GM03348 (cell line): Measurements from ENCODE around the gene PLN.

Source experiments
- DNase-seq: peaks from one replicate; pipeline ENCODE4 v3.0.0; 2012; ENCODE audit warnings: low spot score

The PLN gene

DNA sequence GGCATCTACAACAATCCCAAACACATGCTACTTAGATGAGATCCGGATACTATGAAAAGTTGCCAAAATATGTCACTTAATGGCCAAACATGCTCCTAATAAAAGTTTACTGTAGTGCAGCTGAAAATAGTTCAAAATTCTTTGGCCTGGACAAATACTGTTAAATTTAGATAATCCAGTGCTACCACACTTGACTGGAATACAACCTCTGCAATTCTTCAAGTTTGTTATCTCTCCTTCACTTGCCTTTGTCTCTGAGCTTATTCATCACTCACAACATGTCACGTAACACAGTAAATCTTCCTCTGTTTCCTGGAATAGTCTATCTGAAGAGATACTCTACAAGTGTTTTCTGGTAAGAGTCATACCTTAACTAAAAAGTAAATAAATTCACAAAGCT, 10.5 kb upstream of the PLN start:
- peak; percentile 40 for DNase-seq

DNA sequence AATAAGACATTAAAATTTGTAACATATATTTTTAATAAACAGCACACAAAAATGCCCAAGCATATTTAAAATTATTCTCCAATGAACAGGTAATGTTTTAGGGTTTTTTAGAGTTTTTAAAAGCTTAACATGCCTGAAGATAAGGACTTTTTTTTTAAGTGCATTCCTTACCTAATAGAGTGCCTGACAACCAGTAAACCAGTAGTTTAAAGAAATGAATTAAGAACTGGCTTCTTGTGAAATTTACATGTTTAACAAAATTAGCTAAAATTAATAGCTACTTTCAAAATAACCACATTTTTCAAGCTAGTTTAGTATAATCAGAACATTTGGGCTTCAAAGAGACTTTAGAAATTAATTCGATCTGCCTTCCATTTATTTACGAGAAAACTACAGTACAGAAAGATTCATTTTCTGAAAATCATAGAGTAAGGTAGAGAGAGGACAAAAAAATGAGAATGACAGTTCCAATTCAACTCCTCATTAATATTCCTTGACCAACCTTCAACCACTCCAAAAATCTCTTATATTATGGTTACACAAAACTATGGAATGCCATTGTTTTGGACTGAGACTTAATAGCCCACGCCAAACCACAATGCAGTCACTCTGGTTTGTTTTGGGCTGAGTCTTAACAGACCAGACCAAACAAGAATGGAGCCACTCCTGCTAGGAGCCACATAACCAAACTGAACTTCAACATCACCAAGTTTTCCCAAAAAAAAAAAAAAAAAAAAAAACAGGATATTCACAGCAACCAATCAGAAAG, 5.7 kb upstream of the PLN start:
- DNase-seq: peak; percentile 65

DNA sequence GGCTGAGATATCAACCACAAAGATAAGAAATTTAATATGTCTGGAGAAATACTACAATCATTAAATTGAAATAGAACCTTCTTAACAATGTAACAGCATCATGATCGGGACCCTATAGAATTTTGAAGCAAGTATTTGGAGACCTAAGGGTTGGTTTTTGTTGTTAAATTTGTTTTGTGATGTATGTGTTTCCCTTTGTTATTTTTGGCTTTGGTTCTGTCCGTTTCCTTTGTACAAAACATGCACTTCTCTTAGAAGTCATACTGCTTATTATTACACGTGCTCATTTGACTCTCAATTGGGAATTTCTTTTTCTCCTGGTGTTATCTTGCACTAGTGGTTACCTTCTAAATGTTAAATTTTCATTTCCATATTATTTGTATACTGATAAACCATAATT, 4.0 kb upstream of the PLN start:
- DNase-seq: no peak

DNA sequence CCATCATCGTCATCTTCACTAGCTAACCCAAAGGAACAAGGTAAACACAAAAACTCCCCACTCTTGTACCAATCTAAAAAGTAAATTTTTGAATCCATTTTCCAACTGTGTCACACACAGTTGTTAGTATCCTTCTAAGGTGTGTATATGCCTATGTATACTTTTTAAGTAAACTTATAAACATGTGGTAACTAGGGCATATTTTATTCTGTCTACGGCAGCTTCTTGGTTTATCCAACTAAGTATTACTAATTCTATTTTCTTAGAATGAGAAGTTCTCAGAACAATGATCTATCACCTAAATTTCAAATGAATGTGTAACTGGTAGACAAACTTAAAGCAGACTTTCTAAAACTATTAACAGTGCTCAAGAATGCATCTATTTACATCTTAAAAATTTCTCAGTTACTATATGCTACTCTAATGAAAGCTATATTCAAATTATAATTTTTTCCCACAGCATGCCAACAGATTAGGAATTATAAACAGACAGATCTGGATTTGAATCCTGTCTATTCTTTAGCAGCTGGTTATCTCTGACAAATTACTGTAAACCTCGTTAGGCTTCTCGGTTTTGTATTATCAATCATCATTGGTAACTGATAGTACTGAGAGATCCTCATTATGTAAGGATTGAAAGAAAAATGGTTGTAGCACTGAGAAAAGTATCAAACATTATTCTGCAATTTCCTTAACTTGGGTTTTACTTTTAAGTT, 1.8 kb upstream of the PLN start:
- no peak for DNase-seq

DNA sequence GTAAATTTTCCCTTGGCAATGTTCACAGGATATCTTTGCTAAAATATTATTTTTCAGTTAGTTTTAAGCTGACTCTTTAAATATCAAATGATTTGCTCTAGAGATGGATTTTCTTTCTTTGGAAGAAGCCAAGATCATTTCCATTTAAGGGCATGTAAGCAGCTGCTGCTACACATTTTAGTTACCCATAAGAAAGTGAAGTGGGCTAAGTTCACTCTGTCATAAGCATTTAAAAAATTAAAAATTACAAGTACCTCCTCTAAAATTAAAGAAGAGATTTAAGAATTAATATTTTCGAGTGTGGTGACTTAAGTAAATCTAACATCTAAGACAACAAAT, 1.2 kb upstream of the PLN start:
- no peak for DNase-seq

DNA sequence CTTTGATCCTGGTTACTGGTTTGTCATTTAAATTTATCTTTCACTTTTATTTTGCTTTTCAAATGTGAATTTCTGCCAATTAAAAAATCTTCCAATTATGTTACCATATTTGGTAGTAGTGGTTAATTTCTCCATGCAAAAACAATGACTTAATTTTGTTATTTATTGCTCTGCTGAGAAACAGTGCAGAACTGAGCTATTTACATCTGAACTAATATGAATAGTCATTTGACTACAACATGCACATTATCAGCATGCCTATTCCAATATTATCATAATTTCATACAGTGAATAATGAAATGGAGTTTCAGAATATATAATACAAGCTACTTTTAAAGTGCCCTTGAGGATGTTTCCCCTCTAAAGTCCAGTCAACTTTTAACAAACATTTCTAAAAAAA, 517 bp downstream of the PLN start:
- no peak for DNase-seq

DNA sequence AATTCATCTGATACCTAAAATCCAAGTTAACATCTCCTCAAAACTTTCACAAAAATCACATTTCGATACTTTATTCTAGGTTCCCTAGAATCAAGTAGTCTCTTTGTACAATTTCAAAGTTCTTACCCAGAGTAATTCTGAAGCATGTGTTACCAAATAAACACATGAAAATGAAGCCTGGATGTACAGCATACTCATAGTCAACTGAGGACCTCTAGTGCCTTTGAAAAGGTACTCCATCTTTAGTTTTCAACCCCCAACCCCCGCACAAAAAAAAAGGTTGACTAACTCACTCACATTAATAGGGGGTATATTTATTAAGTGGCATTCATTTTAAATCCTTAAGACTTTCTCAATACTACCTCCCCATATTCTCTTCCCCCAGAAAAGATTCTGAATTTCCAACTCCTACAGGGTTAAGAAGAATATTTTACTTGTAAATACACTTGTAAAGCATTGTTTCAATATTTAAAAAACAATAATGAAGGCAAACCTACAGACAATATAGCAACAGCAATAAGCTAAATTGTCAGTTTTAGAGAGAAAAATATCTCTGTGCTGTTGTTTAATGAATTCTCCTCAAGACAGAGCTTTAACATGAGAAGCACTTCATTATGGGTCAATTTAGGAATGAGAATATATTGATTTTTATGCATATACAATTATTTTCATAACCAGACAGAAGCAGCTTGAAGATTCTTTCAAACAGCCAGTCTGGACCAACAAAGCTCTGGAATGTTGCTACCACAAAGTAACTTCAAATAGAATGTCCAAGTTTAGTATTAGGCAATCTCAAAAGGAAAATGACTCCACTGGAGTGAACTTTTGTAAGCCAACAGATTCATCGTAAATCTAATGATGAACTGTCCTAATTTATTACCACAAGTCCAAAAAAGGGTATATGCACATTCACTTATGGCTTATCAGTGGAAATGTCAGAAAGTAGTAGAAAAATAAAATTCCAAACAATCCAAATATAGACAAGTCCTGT, 3.3 kb downstream of the PLN start:
- peak; percentile 60 for DNase-seq

DNA sequence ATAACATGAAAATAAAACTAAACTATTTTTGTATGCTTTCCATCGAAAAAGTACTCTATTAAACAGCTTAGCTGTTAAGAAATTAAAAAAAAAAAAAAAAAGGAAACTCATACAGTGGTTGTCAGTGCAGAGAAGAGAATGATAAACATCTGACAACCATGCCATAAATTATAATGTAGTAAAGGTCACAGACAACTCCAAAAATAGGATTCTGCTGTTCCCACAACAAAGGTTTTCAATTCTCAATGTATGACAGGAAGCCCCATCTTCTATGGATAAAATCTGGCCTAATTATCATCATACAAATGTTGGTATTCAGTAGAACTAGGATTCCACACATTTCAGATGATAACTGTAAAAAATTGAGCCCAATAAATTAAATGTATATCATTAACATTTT, 5.0 kb downstream of the PLN start:
- DNase-seq: no peak

DNA sequence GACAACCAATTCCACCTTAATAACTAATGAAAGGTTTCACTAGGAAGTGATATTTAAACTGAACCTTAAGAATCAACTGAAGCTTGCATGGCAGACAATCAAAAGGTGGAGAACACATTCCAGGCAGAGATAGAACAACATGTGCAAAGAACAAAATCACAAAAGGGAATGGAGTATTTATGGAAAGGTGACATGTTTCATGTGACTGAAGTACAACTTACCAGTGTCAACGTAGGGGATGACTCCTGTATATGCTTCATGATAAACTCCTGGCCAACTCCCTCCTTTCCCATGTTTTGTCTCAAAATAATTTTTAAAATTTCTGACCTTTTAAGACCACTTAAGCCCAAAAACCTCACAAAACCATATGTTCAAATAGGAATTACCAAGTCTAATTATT, 6.6 kb downstream of the PLN start:
- DNase-seq: no peak

DNA sequence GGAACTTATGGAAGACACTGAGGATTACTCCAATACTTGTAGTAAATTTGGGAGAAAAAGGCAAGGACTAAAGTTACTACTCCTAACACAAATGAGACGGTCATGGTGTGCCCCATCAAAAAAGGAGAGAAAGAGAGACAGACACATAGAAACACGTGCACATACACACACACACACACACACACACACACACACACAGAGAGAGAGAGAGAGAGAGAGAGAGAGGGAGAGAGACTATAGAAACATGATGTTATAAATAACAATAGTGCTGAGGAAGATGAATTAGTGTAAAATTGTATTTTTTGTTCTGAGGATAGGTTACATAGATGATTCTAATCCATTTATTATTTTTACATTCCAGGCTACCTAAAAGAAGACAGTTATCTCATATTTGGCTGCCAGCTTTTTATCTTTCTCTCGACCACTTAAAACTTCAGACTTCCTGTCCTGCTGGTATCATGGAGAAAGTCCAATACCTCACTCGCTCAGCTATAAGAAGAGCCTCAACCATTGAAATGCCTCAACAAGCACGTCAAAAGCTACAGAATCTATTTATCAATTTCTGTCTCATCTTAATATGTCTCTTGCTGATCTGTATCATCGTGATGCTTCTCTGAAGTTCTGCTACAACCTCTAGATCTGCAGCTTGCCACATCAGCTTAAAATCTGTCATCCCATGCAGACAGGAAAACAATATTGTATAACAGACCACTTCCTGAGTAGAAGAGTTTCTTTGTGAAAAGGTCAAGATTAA, 10.5 kb downstream of the PLN start:
- no peak for DNase-seq

DNA sequence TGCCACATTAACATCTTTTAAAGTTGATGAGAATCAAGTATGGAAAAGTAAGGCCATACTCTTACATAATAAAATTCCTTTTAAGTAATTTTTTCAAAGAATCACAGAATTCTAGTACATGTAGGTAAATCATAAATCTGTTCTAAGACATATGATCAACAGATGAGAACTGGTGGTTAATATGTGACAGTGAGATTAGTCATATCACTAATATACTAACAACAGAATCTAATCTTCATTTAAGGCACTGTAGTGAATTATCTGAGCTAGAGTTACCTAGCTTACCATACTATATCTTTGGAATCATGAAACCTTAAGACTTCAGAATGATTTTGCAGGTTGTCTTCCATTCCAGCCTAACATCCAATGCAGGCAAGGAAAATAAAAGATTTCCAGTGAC, 11.6 kb downstream of the PLN start:
- no peak for DNase-seq

DNA sequence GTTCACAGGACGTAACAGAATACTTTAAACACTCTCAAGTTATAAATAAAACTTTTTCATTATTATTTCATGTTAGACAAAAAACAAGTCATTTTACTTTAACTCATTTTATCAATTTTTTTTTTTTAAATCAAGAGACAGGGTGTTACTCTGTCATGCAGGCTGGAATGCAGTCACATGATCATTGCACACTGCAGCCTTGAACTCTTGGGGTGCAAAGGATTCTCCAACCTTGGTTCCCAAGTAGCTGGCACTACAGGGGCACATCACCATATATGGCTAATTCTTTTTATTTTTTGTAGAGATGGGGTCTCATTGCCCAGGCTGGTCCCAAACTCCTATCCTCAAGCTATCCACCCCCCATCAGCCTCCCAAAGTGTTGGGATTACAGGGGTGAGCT, 14.2 kb downstream of the PLN start:
- DNase-seq: no peak

DNA sequence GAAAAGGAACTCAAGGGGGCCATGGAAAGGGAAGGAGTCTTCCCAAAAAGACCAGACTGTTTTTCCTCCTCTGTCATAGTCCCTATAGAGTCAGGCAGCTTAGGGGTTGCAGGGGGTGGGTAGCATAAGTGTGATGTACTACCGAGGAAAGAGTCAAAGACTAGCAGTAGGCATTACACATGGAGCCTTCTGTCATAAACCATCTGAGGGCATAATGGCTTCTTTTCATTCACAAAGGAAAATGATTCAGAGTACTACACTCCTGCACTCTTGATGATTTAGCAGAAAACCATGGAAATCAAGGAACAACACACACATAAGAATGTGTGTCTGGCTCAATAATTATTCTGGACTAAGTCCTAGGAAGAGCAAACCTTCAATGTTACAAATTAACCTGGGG, 14.9 kb downstream of the PLN start:
- DNase-seq: peak; percentile 24

DNA sequence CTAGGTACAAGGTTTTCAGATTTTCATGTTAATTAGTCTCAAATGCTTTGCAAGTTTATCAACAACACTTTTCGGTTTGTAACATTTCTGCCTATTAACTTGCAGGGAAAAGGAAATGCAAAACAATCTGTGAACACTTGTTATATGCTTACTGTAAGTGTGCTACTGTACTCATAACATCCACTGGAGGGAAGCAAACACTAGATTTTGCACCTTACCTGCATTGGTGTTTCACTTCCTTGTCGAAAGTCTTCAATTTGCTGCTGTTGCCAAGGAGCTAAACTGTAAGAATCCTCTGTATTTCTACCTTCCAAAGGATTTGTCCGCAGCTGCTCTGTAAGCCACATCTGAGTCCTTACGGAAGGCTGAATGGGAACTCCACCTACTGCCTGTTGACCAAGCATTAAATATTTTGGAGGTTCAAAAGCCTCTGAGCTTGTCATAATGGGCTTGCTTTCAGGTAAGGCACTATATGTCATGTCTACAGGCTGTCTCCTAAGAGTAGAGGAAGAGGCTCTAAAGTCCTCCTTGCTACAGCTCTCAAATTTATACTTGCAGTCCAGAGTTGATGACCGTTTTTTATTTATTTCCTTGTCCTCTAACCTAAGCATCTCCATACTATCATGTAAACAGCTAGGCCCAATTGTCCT, 17.3 kb downstream of the PLN start:
- DNase-seq: no peak

DNA sequence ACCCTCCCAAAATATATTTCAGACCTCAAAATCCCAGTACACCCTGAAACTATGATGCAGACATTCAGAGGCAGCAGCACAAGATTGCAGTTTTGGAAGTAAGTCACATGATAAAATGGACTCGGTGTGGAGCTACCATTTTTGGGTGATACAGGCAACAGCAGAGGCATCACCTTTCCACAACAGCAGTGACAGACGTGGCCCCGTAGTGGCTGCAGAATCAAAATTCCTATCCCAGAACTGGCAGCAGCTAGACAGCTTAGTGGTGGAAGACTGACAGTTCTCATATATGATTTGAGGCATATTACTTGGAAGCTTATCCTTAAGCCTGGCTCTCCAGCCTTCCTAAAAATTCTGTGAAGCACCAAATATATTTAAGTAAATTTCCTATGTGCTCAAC, 19.9 kb downstream of the PLN start:
- no peak for DNase-seq

DNA sequence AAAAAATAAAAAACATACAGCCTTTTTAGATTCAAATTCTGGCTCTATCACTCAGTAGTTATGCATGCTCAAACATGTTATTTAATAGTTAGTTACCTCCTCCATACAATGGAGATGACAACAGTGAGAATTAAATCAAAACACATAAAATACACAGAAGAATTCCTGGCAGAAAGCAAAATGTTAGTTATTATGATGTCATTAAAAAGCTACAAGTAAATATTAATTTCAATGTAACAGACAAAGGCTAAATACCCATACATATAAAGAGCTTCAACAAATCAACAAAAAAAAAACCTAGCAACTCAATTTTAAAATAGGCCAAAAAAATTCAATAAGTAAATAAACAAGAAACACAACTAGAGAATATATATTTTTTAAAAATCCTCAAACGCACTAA, 21.4 kb downstream of the PLN start:
- DNase-seq: no peak

DNA sequence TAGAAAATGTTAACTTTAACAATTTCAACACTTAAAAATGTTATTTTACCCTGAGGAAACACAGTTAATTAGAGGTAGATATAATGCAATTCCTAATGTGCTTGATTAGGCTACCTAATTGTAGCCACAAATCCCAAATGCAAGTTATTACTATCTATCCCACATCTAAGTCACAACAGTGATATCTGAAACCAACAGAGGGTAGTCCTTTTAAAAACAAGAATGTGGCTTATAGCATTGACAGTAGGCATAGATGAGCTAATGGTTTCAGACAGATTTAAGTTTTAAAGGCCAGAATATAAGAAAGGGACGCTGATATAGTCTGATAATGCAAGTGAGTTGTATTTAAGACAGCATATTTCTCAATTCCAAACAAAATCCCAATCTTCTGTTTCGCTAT, 23.0 kb downstream of the PLN start:
- DNase-seq: no peak

DNA sequence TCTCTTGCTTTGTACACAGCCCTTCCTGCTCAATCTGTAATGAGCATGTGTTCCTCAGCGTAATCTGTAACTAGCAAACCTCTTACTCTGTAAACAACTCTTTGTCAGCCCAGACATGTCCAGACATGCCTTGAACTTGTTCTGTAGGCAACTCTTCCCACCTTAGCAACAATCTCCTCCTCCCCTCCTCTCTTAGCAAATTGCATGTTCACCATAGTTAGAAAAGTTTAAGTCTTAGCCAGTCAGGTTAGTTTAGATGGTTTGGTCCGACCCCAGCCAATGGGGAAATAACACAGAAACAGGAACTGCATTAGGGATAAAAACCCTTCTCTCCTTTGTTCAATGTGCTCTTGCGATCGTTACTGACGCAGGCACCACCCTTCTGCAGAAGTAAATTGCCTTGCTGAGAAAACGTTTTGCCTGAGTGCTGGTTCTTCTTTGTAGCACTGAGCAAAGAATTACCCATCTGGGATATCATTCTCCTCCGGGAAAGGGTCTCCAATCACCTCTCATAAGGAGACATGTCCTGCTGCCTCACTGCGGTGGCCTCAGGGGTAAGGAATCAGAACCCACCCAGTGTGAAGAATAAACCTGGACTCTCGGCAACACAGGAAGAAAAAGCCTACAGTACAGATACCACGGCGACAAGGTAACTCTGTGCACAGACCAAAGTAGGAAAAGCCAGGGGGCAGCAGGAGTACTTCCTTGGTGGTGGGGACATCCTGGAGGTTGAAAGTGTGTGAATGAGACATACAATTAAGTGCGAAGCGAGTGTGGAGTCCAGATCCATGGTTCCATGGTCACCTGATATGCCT, 26.2 kb downstream of the PLN start:
- DNase-seq: no peak

DNA sequence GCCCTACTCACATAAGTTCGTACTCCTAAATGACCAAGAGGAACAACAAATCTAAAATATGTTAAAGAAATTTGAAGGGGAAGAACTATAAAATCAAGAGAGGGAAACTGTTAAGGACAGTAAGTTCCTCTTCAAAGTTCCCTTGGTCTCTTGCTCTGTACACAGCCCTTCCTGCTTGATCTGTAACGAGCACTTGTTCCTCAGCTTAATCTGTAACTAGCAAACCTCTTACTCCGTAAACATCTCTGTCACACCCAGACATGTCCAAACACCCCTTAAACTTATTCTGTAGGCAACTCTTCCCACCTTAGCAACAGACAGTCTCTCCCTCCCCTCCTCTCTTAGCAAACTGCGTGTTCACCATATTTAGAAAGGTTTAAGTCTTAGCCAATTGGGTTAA, 29.9 kb downstream of the PLN start:
- DNase-seq: no peak

DNA sequence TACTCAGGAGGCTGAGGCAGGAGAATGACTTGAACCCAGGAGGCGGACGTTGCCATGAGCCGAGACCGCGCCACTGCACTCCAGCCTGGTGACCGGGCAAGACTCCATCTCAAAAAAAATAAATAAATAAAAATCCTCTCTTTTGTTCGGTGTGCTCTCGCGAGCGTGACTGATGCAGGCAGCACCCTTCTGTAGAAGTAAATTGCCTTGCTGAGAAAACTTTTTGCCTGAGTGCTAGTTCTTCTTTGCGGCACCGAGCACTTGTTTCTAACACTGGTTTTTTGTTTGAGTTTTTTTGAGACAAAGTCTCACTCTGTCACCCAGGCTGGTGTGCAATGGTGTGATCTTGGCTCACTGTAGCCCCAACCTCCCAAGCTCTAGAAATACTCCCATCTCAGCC, 30.5 kb downstream of the PLN start:
- DNase-seq: no peak

DNA sequence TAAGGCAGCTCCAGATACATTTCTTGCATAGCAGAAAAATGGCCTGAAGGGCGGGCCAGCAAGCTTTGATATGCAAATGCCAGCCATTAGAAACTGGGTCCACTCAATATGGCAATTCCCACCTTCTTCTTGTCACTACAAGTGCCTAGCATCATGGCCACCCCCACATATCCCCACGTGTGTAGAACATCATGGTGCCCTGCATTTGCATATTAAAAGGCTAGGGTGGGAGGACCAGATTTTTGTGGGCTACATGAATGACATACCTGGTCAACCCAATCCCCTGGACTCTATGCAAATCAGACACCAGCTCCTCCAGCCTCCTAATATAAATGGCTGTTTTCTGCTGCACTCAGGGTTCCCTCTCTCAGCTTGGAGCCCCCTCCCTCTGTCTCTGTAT, 31.7 kb downstream of the PLN start:
- no peak for DNase-seq
